ENCODE data around the gene PPM1E.

PPM1E gene

DNA sequence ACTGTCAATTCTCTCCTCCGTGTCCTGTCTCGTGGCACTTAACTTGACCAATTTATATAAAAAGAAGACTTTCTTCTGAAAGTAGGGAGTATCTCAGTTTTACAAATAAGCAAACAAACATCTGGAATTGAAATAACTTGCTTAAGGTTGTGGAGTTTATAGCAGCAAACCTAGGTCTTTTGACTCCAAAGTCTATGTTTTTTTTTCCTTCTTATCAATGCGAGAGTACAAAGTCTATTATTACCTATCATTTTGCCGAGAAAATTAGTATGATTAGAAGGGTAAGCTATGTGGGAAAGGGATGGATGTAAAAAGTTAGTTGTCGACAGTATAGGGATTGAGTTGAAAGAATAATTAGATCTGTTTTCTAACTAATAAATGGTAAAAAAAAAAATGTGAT is 50.4 kb downstream of the PPM1E start:
- TF ChIP-seq, protein P1, sequence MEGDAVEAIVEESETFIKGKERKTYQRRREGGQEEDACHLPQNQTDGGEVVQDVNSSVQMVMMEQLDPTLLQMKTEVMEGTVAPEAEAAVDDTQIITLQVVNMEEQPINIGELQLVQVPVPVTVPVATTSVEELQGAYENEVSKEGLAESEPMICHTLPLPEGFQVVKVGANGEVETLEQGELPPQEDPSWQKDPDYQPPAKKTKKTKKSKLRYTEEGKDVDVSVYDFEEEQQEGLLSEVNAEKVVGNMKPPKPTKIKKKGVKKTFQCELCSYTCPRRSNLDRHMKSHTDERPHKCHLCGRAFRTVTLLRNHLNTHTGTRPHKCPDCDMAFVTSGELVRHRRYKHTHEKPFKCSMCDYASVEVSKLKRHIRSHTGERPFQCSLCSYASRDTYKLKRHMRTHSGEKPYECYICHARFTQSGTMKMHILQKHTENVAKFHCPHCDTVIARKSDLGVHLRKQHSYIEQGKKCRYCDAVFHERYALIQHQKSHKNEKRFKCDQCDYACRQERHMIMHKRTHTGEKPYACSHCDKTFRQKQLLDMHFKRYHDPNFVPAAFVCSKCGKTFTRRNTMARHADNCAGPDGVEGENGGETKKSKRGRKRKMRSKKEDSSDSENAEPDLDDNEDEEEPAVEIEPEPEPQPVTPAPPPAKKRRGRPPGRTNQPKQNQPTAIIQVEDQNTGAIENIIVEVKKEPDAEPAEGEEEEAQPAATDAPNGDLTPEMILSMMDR (IDR thresholded peaks at IDR 0.05; ENCODE audit: low read depth, low read length), result no peak
- no peak for TF ChIP-seq EZH2phosphoT487 (IDR thresholded peaks at IDR 0.05; ENCODE audit: low read depth)
- Histone ChIP-seq H3K9ac (ENCODE audit: low read length) (no peak overlapping the region), H3K79me2 (ENCODE audit: low read length) (peaks cover 31% of the 10 kb centered on the region), H2AFZ (ENCODE audit: low read depth, low read length) (no peak overlapping the region), H3K9me3 (ENCODE audit: insufficient read depth, low read length) (peaks cover 6% of the 10 kb centered on the region; the same call in 1 of the 2 replicates), H3K36me3 (replicated peaks; ENCODE audit: low read depth, low read length) (no peaks in the 10 kb centered on the region), H3K4me3 (ENCODE audit: low read length) (no peak overlapping the region), H3K27ac (ENCODE audit: low read length) (no peak overlapping the region), H3K4me1 (ENCODE audit: low read length) (peaks cover 16% of the 10 kb centered on the region), H3K4me2 (ENCODE audit: low read length) (no peak overlapping the region), H4K20me1 (ENCODE audit: insufficient read depth, low read length) (0 out of 2 replicates have a peak, but pooled peaks cover 12% of the 10 kb centered on the region), H3K27me3 (ENCODE audit: low read depth, low read length) (no peaks in the 10 kb centered on the region)

DNA sequence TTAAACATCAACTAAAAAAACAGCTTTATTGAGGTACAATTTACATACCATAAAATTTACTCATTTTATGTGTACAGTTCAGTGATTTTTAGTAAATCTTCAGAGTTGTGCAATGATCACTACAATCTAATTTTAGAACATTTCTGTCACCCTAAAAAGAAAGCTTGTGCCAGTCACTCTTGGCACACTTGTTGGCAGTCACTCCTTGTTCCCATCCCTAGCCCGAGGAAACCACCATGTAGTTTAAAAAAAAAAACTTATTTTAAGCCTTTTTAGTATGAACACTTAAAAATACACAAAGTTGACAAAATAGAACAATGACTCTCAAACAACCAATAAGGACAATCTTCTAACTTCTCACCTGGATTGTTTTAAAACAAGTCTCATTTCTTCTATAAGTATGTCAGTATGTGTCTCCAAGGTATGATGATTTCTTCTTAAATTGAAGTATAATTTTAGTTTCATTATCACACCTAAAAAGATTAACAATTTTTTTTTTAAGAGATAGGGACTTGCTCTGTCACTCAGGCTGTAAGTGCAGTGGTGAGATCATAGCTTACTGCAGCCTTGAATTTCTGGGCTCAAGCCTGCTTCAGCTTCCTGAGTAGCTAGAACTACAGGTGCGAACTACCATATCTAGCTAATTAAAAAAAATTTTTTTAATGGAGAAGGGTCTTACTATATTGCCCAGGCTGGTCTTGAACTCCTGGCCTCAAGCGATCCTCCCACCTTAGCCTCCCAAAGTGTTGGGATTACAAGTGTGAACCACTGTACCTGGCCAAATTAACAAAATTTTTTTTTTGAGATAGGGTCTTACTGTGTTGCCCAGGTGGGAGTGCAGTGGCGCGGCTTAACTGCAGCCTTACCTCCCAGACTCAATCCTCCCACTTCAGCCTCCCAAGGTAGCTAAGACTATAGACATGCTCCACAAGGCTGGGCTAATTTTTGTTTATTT is 53.2 kb downstream of the PPM1E start:
- Histone ChIP-seq H3K79me2 (ENCODE audit: low read length) (peaks cover 8% of the 10 kb centered on the region; the same call in 1 of the 2 replicates), H4K20me1 (ENCODE audit: insufficient read depth, low read length) (no peaks in the 10 kb centered on the region), H3K9ac (ENCODE audit: low read length) (no peak overlapping the region), H3K9me3 (ENCODE audit: insufficient read depth, low read length) (no peaks in the 10 kb centered on the region), H3K4me2 (ENCODE audit: low read length) (no peak overlapping the region), H3K27me3 (ENCODE audit: low read depth, low read length) (no peaks in the 10 kb centered on the region), H3K36me3 (replicated peaks; ENCODE audit: low read depth, low read length) (no peaks in the 10 kb centered on the region), H3K4me3 (ENCODE audit: low read length) (no peak overlapping the region), H3K4me1 (ENCODE audit: low read length) (no peaks in the 10 kb centered on the region), H2AFZ (ENCODE audit: low read depth, low read length) (no peak overlapping the region), H3K27ac (ENCODE audit: low read length) (no peak overlapping the region)
- TF ChIP-seq, protein P1 (IDR thresholded peaks at IDR 0.05; ENCODE audit: low read depth, low read length), result no peak
- no peak for TF ChIP-seq EZH2phosphoT487 (IDR thresholded peaks at IDR 0.05; ENCODE audit: low read depth)

DNA sequence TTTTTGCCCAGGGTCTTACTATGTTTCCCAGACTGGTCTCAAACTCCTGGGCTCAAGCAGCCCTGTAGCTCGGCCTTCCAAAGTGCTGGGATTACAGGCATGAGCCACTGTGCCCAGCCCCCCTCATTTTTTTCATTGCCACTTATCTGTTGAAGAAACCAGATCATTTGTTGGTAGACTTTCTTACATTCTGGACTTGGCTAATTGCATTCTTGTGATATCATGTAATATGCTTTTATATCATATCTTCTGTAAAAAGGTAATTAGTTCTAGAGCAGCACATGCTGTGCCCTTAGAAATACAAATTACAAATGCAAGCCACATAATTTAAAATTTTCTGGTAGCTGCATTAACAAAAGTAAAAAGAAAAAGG is 53.9 kb downstream of the PPM1E start:
- Histone ChIP-seq H3K4me3 (ENCODE audit: low read length) (no peak overlapping the region), H3K27me3 (ENCODE audit: low read depth, low read length) (no peaks in the 10 kb centered on the region), H3K4me1 (ENCODE audit: low read length) (no peaks in the 10 kb centered on the region), H3K9me3 (ENCODE audit: insufficient read depth, low read length) (no peaks in the 10 kb centered on the region), H3K79me2 (ENCODE audit: low read length) (peaks cover 6% of the 10 kb centered on the region; the same call in 1 of the 2 replicates), H3K36me3 (replicated peaks; ENCODE audit: low read depth, low read length) (no peaks in the 10 kb centered on the region), H3K9ac (ENCODE audit: low read length) (no peak overlapping the region), H3K27ac (ENCODE audit: low read length) (no peak overlapping the region), H4K20me1 (ENCODE audit: insufficient read depth, low read length) (no peaks in the 10 kb centered on the region), H2AFZ (ENCODE audit: low read depth, low read length) (no peak overlapping the region), H3K4me2 (ENCODE audit: low read length) (no peak overlapping the region)
- TF ChIP-seq, protein P1 (IDR thresholded peaks at IDR 0.05; ENCODE audit: low read depth, low read length), result no peak
- TF ChIP-seq EZH2phosphoT487 (IDR thresholded peaks at IDR 0.05; ENCODE audit: low read depth), result no peak

DNA sequence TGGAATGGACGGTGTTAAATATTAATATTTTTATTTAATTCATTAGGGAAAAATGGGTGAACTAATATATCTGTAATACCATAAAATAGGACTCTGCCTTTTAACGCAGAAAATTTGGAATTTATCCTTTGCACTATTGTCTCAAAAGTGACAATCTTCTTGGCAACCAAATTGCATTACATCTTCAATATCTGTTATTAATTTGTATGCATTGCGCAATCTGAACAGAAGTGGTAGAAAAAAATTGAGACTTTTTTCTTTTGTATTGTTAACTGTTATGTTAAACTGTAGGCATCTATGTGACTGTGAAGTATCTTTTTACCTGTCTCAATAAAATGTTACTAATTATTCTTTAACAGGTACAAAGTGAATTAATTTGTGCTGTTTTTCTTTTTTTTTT is 55.6 kb downstream of the PPM1E start:
- H3K27me3 ChIP-seq (ENCODE audit: low read depth, low read length), result no peaks in the 10 kb centered on the region
- H2AFZ ChIP-seq (ENCODE audit: low read depth, low read length), result no peak overlapping the region
- H3K9me3 ChIP-seq (ENCODE audit: insufficient read depth, low read length), result no peaks in the 10 kb centered on the region
- no peaks in the 10 kb centered on the region for H4K20me1 ChIP-seq (ENCODE audit: insufficient read depth, low read length)
- no peaks in the 10 kb centered on the region for H3K4me1 ChIP-seq (ENCODE audit: low read length)
- TF ChIP-seq, protein P1 (IDR thresholded peaks at IDR 0.05; ENCODE audit: low read depth, low read length), result no peak
- no peak for TF ChIP-seq EZH2phosphoT487 (IDR thresholded peaks at IDR 0.05; ENCODE audit: low read depth)
- H3K4me2 ChIP-seq (ENCODE audit: low read length), result no peak overlapping the region
- H3K79me2 ChIP-seq (ENCODE audit: low read length), result peaks cover 2% of the 10 kb centered on the region; the same call in 1 of the 2 replicates
- H3K27ac ChIP-seq (ENCODE audit: low read length), result no peak overlapping the region
- H3K36me3 ChIP-seq (replicated peaks; ENCODE audit: low read depth, low read length), result no peaks in the 10 kb centered on the region
- no peak overlapping the region for H3K4me3 ChIP-seq (ENCODE audit: low read length)
- no peak overlapping the region for H3K9ac ChIP-seq (ENCODE audit: low read length)

Data from OCI-LY3 (cell line).